OCI-LY3 (cell line): ENCODE measurements around the gene STRA8.

Experiments used
- CTCF ChIP-seq: fragments of 200-600, 300-600 bp; sonication (generic); IDR thresholded peaks from 2 replicates; pipeline ENCODE4 v1.5.1; 2014; ENCODE audit warnings: antibody characterized with exemption, low read length, low read depth
- EZH2phosphoT487 ChIP-seq: fragments of 200-600 bp; shearing (Covaris generic); IDR thresholded peaks from 2 replicates; pipeline ENCODE4 v1.6.1; 2018; ENCODE audit warnings: antibody characterized with exemption, mixed run types, low read depth

- TF ChIP-seq CTCF: no peak
- TF ChIP-seq EZH2phosphoT487: no peak
Measured at GRCh38 chr7:135248546-135248945, 14.9 kb downstream of the STRA8 start.
